Fibroblast of lung (primary cell): ENCODE results near the gene TMEM234. TPM values are rescaled to one million over a fixed set of nuclear protein-coding genes. Genes with fewer than 3 reads are reported as not detected.
A peak's percentile ranks its signal among the peaks of the same experiment; 100 is the strongest.

Experiments
- DNase-seq, 2 donors: peaks; one replicate each; pipeline versions ENCODE4 v3.0.0 to v3.0.0-alpha.2; 2010; ENCODE audit warnings: low read depth in 2 of 2
- H2AFZ ChIP-seq: 2 replicates; pipeline ENCODE4 v1.5.1; 2012; ENCODE audit warnings: low read length, control low read depth, inconsistent platforms
- H3K27ac ChIP-seq: 2 replicates; pipeline ENCODE4 v1.5.1; 2011; ENCODE audit warnings: low read length, control low read depth; ENCODE audit not compliant: insufficient read depth
- H3K27me3 ChIP-seq: 2 replicates; pipeline ENCODE4 v1.5.1; 2011; ENCODE audit warnings: mild to moderate bottlenecking, low read length; ENCODE audit not compliant: control insufficient read depth, insufficient read depth
- H3K36me3 ChIP-seq: 2 replicates; pipeline ENCODE4 v1.5.1; 2011; ENCODE audit warnings: low read length; ENCODE audit not compliant: control insufficient read depth, insufficient read depth
- H3K4me1 ChIP-seq: 2 replicates; pipeline ENCODE4 v1.5.1; 2011; ENCODE audit warnings: low read length; ENCODE audit not compliant: control insufficient read depth, insufficient read depth; ENCODE audit errors: extremely low read depth
- H3K4me2 ChIP-seq: 2 replicates; pipeline ENCODE4 v1.5.1; 2011; ENCODE audit warnings: low read length, control low read depth; ENCODE audit not compliant: insufficient read depth; ENCODE audit errors: extremely low read depth
- H3K4me3 ChIP-seq, 4 experiments: fragments of 200-600 bp in 1 of 4; sonication (generic) in 1 of 4; replicated peaks in 1 of 4; 2 replicates each; pipeline ENCODE4 v1.5.1; 2011 to 2016; ENCODE audit warnings: low read length in 4 of 4, low read depth in 3 of 4, mild to moderate bottlenecking in 3 of 4, control low read depth in 2 of 4, inconsistent platforms in 1 of 4, mixed read lengths in 1 of 4; ENCODE audit not compliant: insufficient read depth in 1 of 4; ENCODE audit errors: control extremely low read depth in 1 of 4
- H3K79me2 ChIP-seq: 2 replicates; pipeline ENCODE4 v1.5.1; 2012; ENCODE audit warnings: mild to moderate bottlenecking, low read length, inconsistent platforms; ENCODE audit not compliant: control insufficient read depth, insufficient read depth
- H3K9ac ChIP-seq: 2 replicates; pipeline ENCODE4 v1.5.1; 2011; ENCODE audit warnings: mild to moderate bottlenecking, low read length, control low read depth; ENCODE audit not compliant: insufficient read depth
- H3K9me3 ChIP-seq: 2 replicates; pipeline ENCODE4 v1.5.1; 2012; ENCODE audit warnings: low read depth, low read length; ENCODE audit not compliant: control insufficient read depth, insufficient read depth
- H4K20me1 ChIP-seq: 2 replicates; pipeline ENCODE4 v1.5.1; 2011; ENCODE audit warnings: low read length; ENCODE audit not compliant: control insufficient read depth, insufficient read depth; ENCODE audit errors: extremely low read depth
- EZH2 ChIP-seq: IDR thresholded peaks from 2 replicates; pipeline ENCODE4 v1.5.1; 2012; ENCODE audit warnings: low read length, control low read depth, mild to moderate bottlenecking; ENCODE audit errors: missing control alignments
- polyA plus RNA-seq, 2 donors: library from polyadenylated mRNA; depleted of rRNA in 1 of 2; stranded (reverse) in 1 of 2; unstranded in 1 of 2; fragments of >200 nt; gene quantifications; 2 replicates each; pipeline ENCODE4 v1.2.1, GENCODE V29; 2011 to 2012; ENCODE audit warnings: missing spikeins in 1 of 2
- total RNA-seq: library from RNA; depleted of rRNA; stranded (reverse); fragments of >200 nt; gene quantifications from 2 replicates; pipeline ENCODE4 v1.2.1, GENCODE V29; 2014
- TF ChIP-seq, protein P1 (sequence below), 2 donors: IDR thresholded peaks in 1 of 2; conservative IDR thresholded peaks in 1 of 2; 1 replicate in 1 of 2; 2 replicates in 1 of 2; pipeline ENCODE4 v1.5.1; 2011 to 2012; ENCODE audit warnings: low read length in 2 of 2, control low read depth in 1 of 2, inconsistent platforms in 1 of 2, low read depth in 1 of 2, mild to moderate bottlenecking in 1 of 2

TMEM234 gene
- total and polyA plus RNA-seq, 2 donors (not counting 1 experiment from before 2014, with no cell fraction given) = 15.8 to 17.5 TPM

DNA sequence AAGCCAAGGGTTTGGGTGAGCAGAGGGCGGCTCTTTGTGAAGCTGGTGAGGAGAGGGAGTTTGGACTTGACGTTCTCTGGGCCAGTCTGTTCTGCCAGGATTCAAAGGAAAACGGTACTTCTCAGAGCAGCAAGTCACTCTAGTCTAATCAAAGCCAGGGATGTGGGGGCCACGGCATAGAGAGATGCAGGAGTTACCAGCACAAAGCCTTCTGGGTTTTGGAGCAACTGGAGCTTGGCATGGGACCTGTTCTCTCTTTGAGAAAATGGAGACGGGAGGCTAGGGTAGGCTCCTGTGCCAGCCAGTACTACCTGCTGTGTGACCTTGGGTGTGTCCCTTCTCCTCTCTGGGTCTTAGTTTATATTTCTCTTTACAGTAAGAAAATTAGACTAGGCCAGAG, 40.6 kb downstream of the TMEM234 start:
- DNase-seq = no peak
- Histone ChIP-seq H4K20me1 (peaks cover 3% of the 10 kb centered on the region), H3K9ac (peak overlapping the region; percentile 36), H3K4me2 (peak overlapping the region; percentile 99), H3K79me2 (peaks cover 57% of the 10 kb centered on the region), H3K27me3 (no peaks in the 10 kb centered on the region), H3K4me3 (peak overlapping the region; percentile 42 to 86 (median 70)), H3K27ac (peak overlapping the region; percentile 96), H3K36me3 (peaks cover 19% of the 10 kb centered on the region), H3K4me1 (peaks cover 11% of the 10 kb centered on the region), H3K9me3 (no peaks in the 10 kb centered on the region), H2AFZ (no peak overlapping the region)
- TF ChIP-seq, protein P1, sequence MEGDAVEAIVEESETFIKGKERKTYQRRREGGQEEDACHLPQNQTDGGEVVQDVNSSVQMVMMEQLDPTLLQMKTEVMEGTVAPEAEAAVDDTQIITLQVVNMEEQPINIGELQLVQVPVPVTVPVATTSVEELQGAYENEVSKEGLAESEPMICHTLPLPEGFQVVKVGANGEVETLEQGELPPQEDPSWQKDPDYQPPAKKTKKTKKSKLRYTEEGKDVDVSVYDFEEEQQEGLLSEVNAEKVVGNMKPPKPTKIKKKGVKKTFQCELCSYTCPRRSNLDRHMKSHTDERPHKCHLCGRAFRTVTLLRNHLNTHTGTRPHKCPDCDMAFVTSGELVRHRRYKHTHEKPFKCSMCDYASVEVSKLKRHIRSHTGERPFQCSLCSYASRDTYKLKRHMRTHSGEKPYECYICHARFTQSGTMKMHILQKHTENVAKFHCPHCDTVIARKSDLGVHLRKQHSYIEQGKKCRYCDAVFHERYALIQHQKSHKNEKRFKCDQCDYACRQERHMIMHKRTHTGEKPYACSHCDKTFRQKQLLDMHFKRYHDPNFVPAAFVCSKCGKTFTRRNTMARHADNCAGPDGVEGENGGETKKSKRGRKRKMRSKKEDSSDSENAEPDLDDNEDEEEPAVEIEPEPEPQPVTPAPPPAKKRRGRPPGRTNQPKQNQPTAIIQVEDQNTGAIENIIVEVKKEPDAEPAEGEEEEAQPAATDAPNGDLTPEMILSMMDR (conservative IDR thresholded peaks at IDR 0.05 in 1 of 2, IDR thresholded peaks at IDR 0.05 in 1 of 2; ENCODE audit: low read depth in 1 of 2, low read length in 2 of 2) = no peak
- TF ChIP-seq EZH2 = no peak

DNA sequence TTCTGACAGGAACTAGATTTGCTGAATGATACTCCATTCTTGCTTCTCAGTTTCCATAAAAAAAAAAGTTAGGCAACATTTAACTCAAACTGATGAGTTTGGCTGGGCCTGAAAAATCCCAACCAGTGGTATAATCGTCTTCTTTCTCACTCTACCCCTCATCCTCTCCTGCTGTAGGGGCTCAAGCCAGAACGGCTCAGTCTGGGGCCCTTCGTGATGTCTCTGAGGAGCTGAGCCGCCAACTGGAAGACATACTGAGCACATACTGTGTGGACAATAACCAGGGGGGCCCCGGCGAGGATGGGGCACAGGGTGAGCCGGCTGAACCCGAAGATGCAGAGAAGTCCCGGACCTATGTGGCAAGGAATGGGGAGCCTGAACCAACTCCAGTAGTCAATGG, 41.1 kb downstream of the TMEM234 start:
- no peak for TF ChIP-seq EZH2
- TF ChIP-seq, protein P1 (conservative IDR thresholded peaks at IDR 0.05 in 1 of 2, IDR thresholded peaks at IDR 0.05 in 1 of 2; ENCODE audit: low read depth in 1 of 2, low read length in 2 of 2) = no peak
- Histone ChIP-seq H3K79me2 (peaks cover 52% of the 10 kb centered on the region), H3K4me3 (peak overlapping the region; percentile 42 to 86 (median 70)), H3K4me1 (peaks cover 11% of the 10 kb centered on the region), H3K36me3 (peaks cover 15% of the 10 kb centered on the region), H4K20me1 (peaks cover 3% of the 10 kb centered on the region), H3K9me3 (no peaks in the 10 kb centered on the region), H3K9ac (peak overlapping the region; percentile 36), H3K4me2 (peak overlapping the region; percentile 99), H2AFZ (no peak overlapping the region), H3K27ac (peak overlapping the region; percentile 96), H3K27me3 (no peaks in the 10 kb centered on the region)
- DNase-seq = no peak

DNA sequence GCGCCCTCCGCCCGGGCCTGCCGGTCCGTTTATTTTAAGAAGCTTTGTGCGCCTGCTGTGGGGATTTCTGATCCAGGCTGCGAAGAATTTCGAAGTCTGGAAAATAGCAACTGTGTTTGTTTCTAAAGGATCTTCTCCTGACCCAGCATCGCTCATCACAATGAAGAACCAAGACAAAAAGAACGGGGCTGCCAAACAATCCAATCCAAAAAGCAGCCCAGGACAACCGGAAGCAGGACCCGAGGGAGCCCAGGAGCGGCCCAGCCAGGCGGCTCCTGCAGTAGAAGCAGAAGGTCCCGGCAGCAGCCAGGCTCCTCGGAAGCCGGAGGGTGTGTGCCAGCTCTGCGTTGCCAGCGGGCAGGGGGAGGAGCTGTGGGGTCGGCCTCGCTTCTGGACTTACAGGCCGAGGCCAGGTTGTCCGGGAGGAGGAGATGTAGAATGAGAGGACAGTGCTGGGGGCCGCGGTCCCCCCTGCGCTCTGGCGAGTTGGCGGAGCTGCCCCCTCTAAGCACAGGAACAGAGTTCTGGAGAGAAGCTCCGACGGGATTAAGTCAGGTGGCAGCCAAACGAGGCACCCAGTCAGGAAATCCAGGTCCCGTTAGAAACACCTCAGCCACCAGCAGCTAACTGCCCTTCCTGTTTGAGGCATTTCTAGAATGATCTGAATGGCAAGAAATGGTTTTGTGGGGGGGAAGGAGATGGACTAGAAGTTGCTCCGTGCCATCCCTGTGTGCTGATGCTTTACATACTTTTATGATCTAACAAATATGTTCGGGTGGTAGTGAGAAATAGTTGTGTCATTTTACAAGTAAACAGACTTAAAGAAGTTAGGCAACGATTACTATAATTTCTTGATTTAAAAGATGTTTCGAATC, 41.7 kb downstream of the TMEM234 start:
- Histone ChIP-seq H3K9me3 (no peaks in the 10 kb centered on the region), H3K4me2 (peak overlapping the region; percentile 99), H3K9ac (peak overlapping the region; percentile 68), H3K27me3 (no peaks in the 10 kb centered on the region), H3K4me1 (peaks cover 11% of the 10 kb centered on the region), H2AFZ (no peak overlapping the region), H3K79me2 (peaks cover 47% of the 10 kb centered on the region), H3K36me3 (peaks cover 14% of the 10 kb centered on the region), H3K4me3 (peak overlapping the region; percentile 42 to 86 (median 70)), H4K20me1 (no peaks in the 10 kb centered on the region), H3K27ac (peak overlapping the region; percentile 96)
- peak; percentile 50 to 52 for DNase-seq
- TF ChIP-seq, protein P1 (conservative IDR thresholded peaks at IDR 0.05 in 1 of 2, IDR thresholded peaks at IDR 0.05 in 1 of 2; ENCODE audit: low read depth in 1 of 2, low read length in 2 of 2) = no peak
- no peak for TF ChIP-seq EZH2
